RWPE2 (cell line): ENCODE data around the gene MAST2.
"Not testable (repeated sequence)": the region's sequence is repeated elsewhere in the genome, so short reads cannot be mapped to it uniquely, and the experiment has no call there.

Experiments
- ATAC-seq: fragments of 200-7000 bp; cut with Tn5 transposase; 3 replicates; pipeline ENCODE4 v1.9.1; 2021; ENCODE audit warnings: low read depth
- DNase-seq: peaks from one replicate; pipeline ENCODE4 v3.0.0-alpha.2; 2020; ENCODE audit warnings: low spot score
- H3K27ac ChIP-seq: fragments of 450-650 bp; 2 replicates; pipeline ENCODE4 v1.5.1; 2017; ENCODE audit warnings: mild to moderate bottlenecking; ENCODE audit not compliant: poor library complexity, severe bottlenecking
- H3K27me3 ChIP-seq: fragments of 250-450 bp; sonication (Bioruptor Pico); 2 replicates; pipeline ENCODE4 v1.5.1; 2021; ENCODE audit warnings: mild to moderate bottlenecking, moderate library complexity; ENCODE audit not compliant: insufficient read depth, poor library complexity, severe bottlenecking
- H3K36me3 ChIP-seq: fragments of 250-450 bp; sonication (Bioruptor Pico); 2 replicates; pipeline ENCODE4 v1.5.1; 2020; ENCODE audit warnings: low read depth, mild to moderate bottlenecking, moderate library complexity
- H3K4me1 ChIP-seq: fragments of 250-450 bp; sonication (Bioruptor Pico); 2 replicates; pipeline ENCODE4 v1.5.1; 2021; ENCODE audit warnings: mild to moderate bottlenecking, moderate library complexity; ENCODE audit not compliant: insufficient read depth, poor library complexity, severe bottlenecking
- H3K4me3 ChIP-seq: fragments of 250-450 bp; sonication (Bioruptor Pico); 2 replicates; pipeline ENCODE4 v1.5.1; 2021; ENCODE audit warnings: mild to moderate bottlenecking, moderate library complexity; ENCODE audit not compliant: severe bottlenecking
- H3K9me3 ChIP-seq: fragments of 250-450 bp; sonication (Bioruptor Pico); 2 replicates; pipeline ENCODE4 v1.5.1; 2021; ENCODE audit warnings: mild to moderate bottlenecking, moderate library complexity; ENCODE audit not compliant: severe bottlenecking
- CTCF ChIP-seq: fragments of 450-650 bp; IDR thresholded peaks from one replicate; pipeline ENCODE4 v1.5.1; 2017; ENCODE audit warnings: mild to moderate bottlenecking, moderate library complexity; ENCODE audit not compliant: poor library complexity, severe bottlenecking

The MAST2 gene

GRCh38 chr1:45928486-45929205 lies 125.2 kb downstream of the MAST2 start:
- no peak for TF ChIP-seq CTCF
- no peak for DNase-seq
- Histone ChIP-seq H3K27me3 (no peaks in the 10 kb centered on the region), H3K36me3 (no peaks in the 10 kb centered on the region), H3K27ac (no peak overlapping the region), H3K4me1 (no peaks in the 10 kb centered on the region), H3K4me3 (no peak overlapping the region), H3K9me3 (no peaks in the 10 kb centered on the region)
- ATAC-seq, result no peak

GRCh38 chr1:45929257-45929687 lies 125.9 kb downstream of the MAST2 start:
- H3K9me3 ChIP-seq, result no peaks in the 10 kb centered on the region
- no peak overlapping the region for H3K27ac ChIP-seq
- H3K4me3 ChIP-seq, result no peak overlapping the region
- TF ChIP-seq CTCF, result no peak
- H3K36me3 ChIP-seq, result no peaks in the 10 kb centered on the region
- DNase-seq, result no peak
- no peaks in the 10 kb centered on the region for H3K4me1 ChIP-seq
- no peaks in the 10 kb centered on the region for H3K27me3 ChIP-seq
- no peak; the same call in 2 of the 3 replicates for ATAC-seq

GRCh38 chr1:45930258-45931150 lies 127.1 kb downstream of the MAST2 start:
- no peaks in the 10 kb centered on the region for H3K4me1 ChIP-seq
- no peaks in the 10 kb centered on the region for H3K27me3 ChIP-seq
- no peaks in the 10 kb centered on the region for H3K36me3 ChIP-seq
- TF ChIP-seq CTCF, result no peak
- H3K9me3 ChIP-seq, result no peaks in the 10 kb centered on the region
- H3K4me3 ChIP-seq, result no peak overlapping the region
- DNase-seq (no peak), ATAC-seq (no peak)
- no peak overlapping the region for H3K27ac ChIP-seq

GRCh38 chr1:45932205-45932604 lies 128.8 kb downstream of the MAST2 start:
- H3K4me1 ChIP-seq, H3K36me3 ChIP-seq, H3K4me3 ChIP-seq, H3K27me3 ChIP-seq, ATAC-seq, H3K9me3 ChIP-seq, DNase-seq, H3K27ac ChIP-seq: not testable (repeated sequence)

GRCh38 chr1:45934947-45935346 lies 131.5 kb downstream of the MAST2 start:
- no peaks in the 10 kb centered on the region for H3K27me3 ChIP-seq
- ATAC-seq (no peak), DNase-seq (no peak)
- no peaks in the 10 kb centered on the region for H3K36me3 ChIP-seq
- no peak overlapping the region for H3K4me3 ChIP-seq
- no peaks in the 10 kb centered on the region for H3K4me1 ChIP-seq
- H3K9me3 ChIP-seq, result no peaks in the 10 kb centered on the region
- H3K27ac ChIP-seq, result no peak overlapping the region
- TF ChIP-seq CTCF, result no peak
